Cortex of kidney (tissue), 1 donor: ENCODE results near the gene LAMA2.

Source experiments
- DNase-seq: peaks from one replicate; lab custom pipeline; 2025; lab: John Stamatoyannopoulos, UW

Gene LAMA2

GRCh38 chr6:129370268-129370916 is 487.5 kb downstream of the LAMA2 start:
- DNase-seq, result no peak

- no peak for DNase-seq
Measured at GRCh38 chr6:129381885-129382284, 498.9 kb downstream of the LAMA2 start.

- no peak for DNase-seq
Measured at GRCh38 chr6:129382916-129383315, 500.0 kb downstream of the LAMA2 start.

GRCh38 chr6:129385117-129385516 is 502.2 kb downstream of the LAMA2 start:
- no peak for DNase-seq

- no peak for DNase-seq
Measured at GRCh38 chr6:129390900-129391299, 508.0 kb downstream of the LAMA2 start.

- DNase-seq, result no peak
Measured at GRCh38 chr6:129393654-129394053, 510.7 kb downstream of the LAMA2 start.

GRCh38 chr6:129398764-129399163 is 515.8 kb downstream of the LAMA2 start:
- no peak for DNase-seq

- no peak for DNase-seq
Measured at GRCh38 chr6:129402244-129402643, 519.3 kb downstream of the LAMA2 start.

- no peak for DNase-seq
Measured at GRCh38 chr6:129411092-129411491, 528.2 kb downstream of the LAMA2 start.

- no peak for DNase-seq
Measured at GRCh38 chr6:129416337-129416990, 533.5 kb downstream of the LAMA2 start.

GRCh38 chr6:129417416-129418086 is 534.6 kb downstream of the LAMA2 start:
- DNase-seq, result no peak

- DNase-seq, result no peak
Measured at GRCh38 chr6:129419324-129419723, 536.4 kb downstream of the LAMA2 start.

GRCh38 chr6:129426343-129426742 is 543.4 kb downstream of the LAMA2 start:
- no peak for DNase-seq

GRCh38 chr6:129429956-129430355 is 547.0 kb downstream of the LAMA2 start:
- no peak for DNase-seq

- no peak for DNase-seq
Measured at GRCh38 chr6:129432738-129433137, 549.8 kb downstream of the LAMA2 start.

- DNase-seq, result no peak
Measured at GRCh38 chr6:129434091-129434490, 551.2 kb downstream of the LAMA2 start.

GRCh38 chr6:129440691-129441090 is 557.8 kb downstream of the LAMA2 start:
- no peak for DNase-seq

- no peak for DNase-seq
Measured at GRCh38 chr6:129444683-129445082, 561.7 kb downstream of the LAMA2 start.

GRCh38 chr6:129446272-129447197 is 563.6 kb downstream of the LAMA2 start:
- DNase-seq, result no peak

GRCh38 chr6:129447198-129447565 is 564.2 kb downstream of the LAMA2 start:
- DNase-seq, result no peak

GRCh38 chr6:129448965-129449364 is 566.0 kb downstream of the LAMA2 start:
- DNase-seq, result no peak

- DNase-seq, result no peak
Measured at GRCh38 chr6:129451187-129451586, 568.2 kb downstream of the LAMA2 start.
